Endothelial cell of umbilical vein (primary cell): Measurements from ENCODE around the gene OR10R2.

Source experiments
- MYC ChIP-seq: IDR thresholded peaks from one replicate; pipeline ENCODE4 v1.6.1; 2011; ENCODE audit warnings: mild to moderate bottlenecking, low read depth, low read length
- POLR2A ChIP-seq: IDR thresholded peaks from 2 replicates; pipeline ENCODE4 v1.6.1; 2012; ENCODE audit warnings: low read depth, mild to moderate bottlenecking, control low read depth, low read length
- POLR2AphosphoS5 ChIP-seq: IDR thresholded peaks from 2 replicates; pipeline ENCODE4 v1.6.1; 2012; ENCODE audit warnings: low read depth, mild to moderate bottlenecking, control low read depth, low read length, moderate library complexity; ENCODE audit not compliant: insufficient read depth
- TF ChIP-seq, protein P1 (sequence below), 2 donors: IDR thresholded peaks; 1 replicate in 1 of 2; 2 replicates in 1 of 2; pipeline ENCODE4 v1.5.1; 2011; ENCODE audit warnings: low read length in 2 of 2, mild to moderate bottlenecking in 2 of 2, moderate library complexity in 2 of 2, control low read depth in 1 of 2, inconsistent platforms in 1 of 2, low read depth in 1 of 2; ENCODE audit not compliant: insufficient read depth in 1 of 2; ENCODE audit errors: extremely low read depth in 1 of 2

DNA sequence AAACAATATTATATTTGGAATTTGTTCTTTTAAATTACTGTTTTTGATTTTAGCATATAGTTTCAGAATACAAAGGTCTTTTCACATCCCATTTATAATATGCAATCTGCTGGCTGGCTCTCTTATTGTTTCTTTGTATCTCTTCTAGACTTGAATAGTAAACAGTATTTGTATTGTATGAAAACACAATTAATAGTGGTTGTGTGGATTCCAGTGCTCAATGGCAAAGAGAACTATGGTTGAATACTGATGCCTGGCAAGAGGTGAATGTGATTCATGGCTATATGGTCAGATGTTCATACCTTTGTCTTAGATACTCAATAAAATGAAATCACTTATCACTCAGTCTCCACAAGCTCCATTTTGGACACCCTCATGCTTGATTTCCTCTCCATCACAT is 44.9 kb downstream of the OR10R2 start:
- no peak for TF ChIP-seq POLR2A
- no peak for TF ChIP-seq POLR2AphosphoS5
- TF ChIP-seq, protein P1, sequence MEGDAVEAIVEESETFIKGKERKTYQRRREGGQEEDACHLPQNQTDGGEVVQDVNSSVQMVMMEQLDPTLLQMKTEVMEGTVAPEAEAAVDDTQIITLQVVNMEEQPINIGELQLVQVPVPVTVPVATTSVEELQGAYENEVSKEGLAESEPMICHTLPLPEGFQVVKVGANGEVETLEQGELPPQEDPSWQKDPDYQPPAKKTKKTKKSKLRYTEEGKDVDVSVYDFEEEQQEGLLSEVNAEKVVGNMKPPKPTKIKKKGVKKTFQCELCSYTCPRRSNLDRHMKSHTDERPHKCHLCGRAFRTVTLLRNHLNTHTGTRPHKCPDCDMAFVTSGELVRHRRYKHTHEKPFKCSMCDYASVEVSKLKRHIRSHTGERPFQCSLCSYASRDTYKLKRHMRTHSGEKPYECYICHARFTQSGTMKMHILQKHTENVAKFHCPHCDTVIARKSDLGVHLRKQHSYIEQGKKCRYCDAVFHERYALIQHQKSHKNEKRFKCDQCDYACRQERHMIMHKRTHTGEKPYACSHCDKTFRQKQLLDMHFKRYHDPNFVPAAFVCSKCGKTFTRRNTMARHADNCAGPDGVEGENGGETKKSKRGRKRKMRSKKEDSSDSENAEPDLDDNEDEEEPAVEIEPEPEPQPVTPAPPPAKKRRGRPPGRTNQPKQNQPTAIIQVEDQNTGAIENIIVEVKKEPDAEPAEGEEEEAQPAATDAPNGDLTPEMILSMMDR (IDR thresholded peaks at IDR 0.05; ENCODE audit: extremely low read depth in 1 of 2, insufficient read depth in 1 of 2, low read depth in 1 of 2, low read length in 2 of 2) = no peak
- TF ChIP-seq MYC = no peak
